PC-3 (cell line): Measurements from ENCODE around the gene RXRA. TPM values are rescaled to one million over a fixed set of nuclear protein-coding genes. Genes with fewer than 3 reads are reported as not detected.

Experiments used
- ATAC-seq: fragments of 200-7000 bp; cut with Tn5 transposase; 2 replicates; pipeline ENCODE4 v1.9.1; 2020; ENCODE audit warnings: mild to moderate bottlenecking, moderate library complexity
- BruUV-seq: library from RNA; stranded (reverse); fragments of 400-500 nt; replicated peaks from 2 replicates; lab custom pipeline; 2021; lab: Mats Ljungman, UMichigan
- CTCF ChIA-PET: fragments of 300-600 bp; sonication (Branson Sonifier 250); formaldehyde crosslinking; loops from one replicate; lab custom pipeline; 2022; ENCODE audit warnings: antibody characterized with exemption; lab: Charles Lee
- POLR2A ChIA-PET: fragments of 300-600 bp; sonication (Branson Sonifier 250); formaldehyde crosslinking; loops from one replicate; lab custom pipeline; 2022; ENCODE audit warnings: antibody characterized with exemption; ENCODE audit not compliant: unreplicated experiment; lab: Charles Lee
- DNase-seq: peaks from one replicate; pipeline ENCODE4 v3.0.0-alpha.2; 2015
- H2AFZ ChIP-seq: fragments of 300-600 bp; sonication (generic); 2 replicates; pipeline ENCODE4 v1.6.0; 2016; ENCODE audit warnings: antibody characterized with exemption, low read length
- H3F3A ChIP-seq: fragments of 300-600 bp; sonication (generic); one replicate; pipeline ENCODE4 v1.6.0; 2017; ENCODE audit warnings: antibody characterized with exemption, low read length, control low read depth, mild to moderate bottlenecking; ENCODE audit not compliant: unreplicated experiment
- H3K27ac ChIP-seq: fragments of 300-600 bp; sonication (generic); 2 replicates; pipeline ENCODE4 v1.5.1; 2016; ENCODE audit warnings: mild to moderate bottlenecking, low read length
- H3K27me3 ChIP-seq: fragments of 300-600 bp; sonication (generic); 2 replicates; pipeline ENCODE4 v1.6.1; 2016; ENCODE audit warnings: low read length, mixed read lengths
- H3K36me3 ChIP-seq: fragments of 300-600 bp; sonication (generic); 2 replicates; pipeline ENCODE4 v1.6.1; 2016; ENCODE audit warnings: low read depth, mixed run types, low read length, mixed read lengths
- H3K4me1 ChIP-seq: fragments of 300-600 bp; sonication (generic); 2 replicates; pipeline ENCODE4 v1.5.1; 2016; ENCODE audit warnings: low read length; ENCODE audit not compliant: insufficient read depth
- H3K4me2 ChIP-seq: fragments of 300-600 bp; sonication (generic); 2 replicates; pipeline ENCODE4 v1.6.0; 2016; ENCODE audit warnings: low read length
- H3K4me3 ChIP-seq: fragments of 300-600 bp; sonication (generic); 2 replicates; pipeline ENCODE4 v1.5.1; 2016; ENCODE audit warnings: mild to moderate bottlenecking, low read length, mixed read lengths
- H3K79me2 ChIP-seq: fragments of 300-600 bp; sonication (generic); 2 replicates; pipeline ENCODE4 v1.6.1; 2017; ENCODE audit warnings: low read length, mixed read lengths
- H3K9ac ChIP-seq: fragments of 300-600 bp; sonication (generic); 2 replicates; pipeline ENCODE4 v1.6.0; 2016; ENCODE audit warnings: mild to moderate bottlenecking, low read length
- H3K9me2 ChIP-seq: fragments of 300-600 bp; sonication (generic); replicated peaks from 2 replicates; pipeline ENCODE4 v1.6.1; 2016; ENCODE audit warnings: mixed run types, low read length, mixed read lengths
- H3K9me3 ChIP-seq: fragments of 300-600 bp; sonication (generic); 2 replicates; pipeline ENCODE4 v1.6.1; 2016; ENCODE audit warnings: low read length, mixed read lengths
- H4K20me1 ChIP-seq: fragments of 300-600 bp; sonication (generic); 2 replicates; pipeline ENCODE4 v1.6.1; 2016; ENCODE audit warnings: low read length, mixed read lengths
- CTCF ChIP-seq: fragments of 300-600 bp; sonication (generic); conservative IDR thresholded peaks from 2 replicates; pipeline ENCODE4 v1.5.1; 2017; ENCODE audit warnings: antibody characterized with exemption, low read depth, mild to moderate bottlenecking, low read length
- EZH2 ChIP-seq: fragments of 300-600 bp; sonication (generic); IDR thresholded peaks from one replicate; pipeline ENCODE4 v1.6.1; 2017; ENCODE audit warnings: antibody characterized with exemption, mild to moderate bottlenecking, low read length; ENCODE audit not compliant: unreplicated experiment
- EZH2phosphoT487 ChIP-seq: fragments of 300-600 bp; sonication (generic); IDR thresholded peaks from 2 replicates; pipeline ENCODE4 v1.6.1; 2018; ENCODE audit warnings: mild to moderate bottlenecking, antibody characterized with exemption, low read length, borderline replicate concordance
- intact Hi-C: fragments of 100-400 bp; cut with micrococcal nuclease; formaldehyde crosslinking; loops from 2 replicates; pipeline ENCODE4 v1.9.0; 2023
- total RNA-seq: library from RNA; depleted of rRNA; stranded (reverse); fragments of >200 nt; gene quantifications from 2 replicates; pipeline ENCODE4 v1.2.3, GENCODE V29; 2014

Gene RXRA
- total RNA-seq, 1 experiment from 2014 or later = 17.5 TPM

DNA sequence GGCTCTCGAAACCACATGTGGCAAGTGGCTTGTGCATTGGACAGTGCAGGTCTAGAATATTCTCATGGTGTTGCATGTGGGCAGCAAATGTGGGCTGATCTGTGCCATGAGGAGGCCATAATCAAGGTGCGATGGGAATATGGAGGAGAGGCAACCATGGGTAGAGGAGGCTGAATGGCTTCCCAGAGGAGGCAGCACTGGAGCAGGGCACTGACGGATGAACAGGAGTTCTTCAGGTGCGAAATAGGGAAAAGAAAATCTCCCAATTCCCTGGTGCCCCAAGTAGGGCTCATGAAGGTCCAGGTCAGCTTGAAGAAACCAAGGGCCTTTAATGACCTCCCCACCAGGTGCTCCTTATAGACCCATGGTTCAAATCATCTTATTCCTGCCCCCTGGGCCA is 126.5 kb downstream of the RXRA start:
- no peaks in the 10 kb centered on the region for H3K79me2 ChIP-seq
- no peak overlapping the region for H3K4me3 ChIP-seq
- H4K20me1 ChIP-seq = no peaks in the 10 kb centered on the region
- H3K4me1 ChIP-seq = peaks cover 13% of the 10 kb centered on the region; the same call in 1 of the 2 replicates
- intact Hi-C loops = no loop called here
- H3K9me2 ChIP-seq = no peaks in the 10 kb centered on the region
- no peak for TF ChIP-seq CTCF
- no peak for TF ChIP-seq EZH2
- no peak for TF ChIP-seq EZH2phosphoT487
- no peaks in the 10 kb centered on the region for H3K27me3 ChIP-seq
- no peak overlapping the region for H2AFZ ChIP-seq
- H3K9me3 ChIP-seq = no peaks in the 10 kb centered on the region
- no peaks in the 10 kb centered on the region for H3F3A ChIP-seq
- POLR2A ChIA-PET = no interaction called here
- CTCF ChIA-PET = no interaction called here
- H3K4me2 ChIP-seq = no peak overlapping the region
- no peak for DNase-seq
- H3K27ac ChIP-seq = no peak overlapping the region
- no peak overlapping the region for H3K9ac ChIP-seq
- H3K36me3 ChIP-seq = no peaks in the 10 kb centered on the region
- ATAC-seq = no peak
- BruUV-seq = no TSS peak

DNA sequence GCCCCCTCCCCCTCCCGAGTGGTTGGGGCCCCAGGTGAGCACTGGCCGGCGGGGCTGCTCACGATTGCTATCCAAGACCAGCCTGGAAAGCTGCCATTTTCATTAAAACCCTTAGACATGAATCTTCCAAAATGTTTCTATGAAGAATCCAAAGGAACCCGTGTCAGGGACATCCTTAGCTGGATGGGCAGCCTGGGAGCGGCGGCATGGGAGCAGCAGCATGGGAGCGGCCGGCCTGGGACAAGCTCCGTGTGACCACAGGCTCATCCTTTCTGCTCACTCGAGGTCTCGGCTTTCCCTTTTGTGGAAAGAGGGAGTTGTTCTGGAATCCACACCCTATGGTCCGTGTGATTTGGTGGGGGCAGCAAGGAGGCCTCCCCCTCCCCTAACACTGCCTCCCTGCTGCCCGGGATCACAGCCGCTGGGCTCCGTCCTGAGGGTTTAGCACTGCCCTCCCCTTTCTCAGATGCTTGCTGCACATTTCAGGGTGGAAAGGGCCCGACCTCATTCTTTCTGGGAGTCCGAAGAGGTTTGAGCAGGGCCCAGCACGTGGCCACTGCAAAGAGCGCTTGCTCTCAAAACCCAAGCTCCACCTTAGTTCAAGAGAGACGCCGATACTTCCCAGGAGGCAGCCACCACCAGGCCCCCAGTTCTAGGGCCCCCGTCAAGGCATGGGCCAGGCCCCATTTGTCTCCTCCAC is 127.7 kb downstream of the RXRA start:
- Histone ChIP-seq H3K27ac (no peak overlapping the region), H3K9me2 (no peaks in the 10 kb centered on the region), H4K20me1 (no peaks in the 10 kb centered on the region), H3F3A (no peaks in the 10 kb centered on the region), H3K79me2 (no peaks in the 10 kb centered on the region), H2AFZ (no peak overlapping the region), H3K27me3 (no peaks in the 10 kb centered on the region), H3K9me3 (no peaks in the 10 kb centered on the region), H3K4me2 (no peak overlapping the region), H3K4me3 (no peak overlapping the region), H3K4me1 (peaks cover 13% of the 10 kb centered on the region; the same call in 1 of the 2 replicates), H3K36me3 (no peaks in the 10 kb centered on the region), H3K9ac (no peak overlapping the region)
- ChIA-PET CTCF (no interaction called here), POLR2A (no interaction called here)
- BruUV-seq = no TSS peak
- no peak for DNase-seq
- ATAC-seq = no peak
- intact Hi-C loops = no loop called here
- TF ChIP-seq EZH2phosphoT487 = no peak
- no peak for TF ChIP-seq CTCF
- no peak for TF ChIP-seq EZH2

- H3K79me2 ChIP-seq = no peaks in the 10 kb centered on the region
- H3K27me3 ChIP-seq = no peaks in the 10 kb centered on the region
- H3K4me1 ChIP-seq = peaks cover 13% of the 10 kb centered on the region; the same call in 1 of the 2 replicates
- H4K20me1 ChIP-seq = no peaks in the 10 kb centered on the region
- no peak overlapping the region for H3K9ac ChIP-seq
- TF ChIP-seq EZH2phosphoT487 (no peak), CTCF (no peak)
- POLR2A ChIA-PET = no interaction called here
- H3K9me3 ChIP-seq = no peaks in the 10 kb centered on the region
- CTCF ChIA-PET = no interaction called here
- no peak overlapping the region for H3K27ac ChIP-seq
- H3K9me2 ChIP-seq = no peaks in the 10 kb centered on the region
- H3K4me3 ChIP-seq = no peak overlapping the region
- H3K36me3 ChIP-seq = no peaks in the 10 kb centered on the region
- no peak for DNase-seq
- H2AFZ ChIP-seq = no peak overlapping the region
- BruUV-seq = no TSS peak
- no peak for ATAC-seq
- no peak overlapping the region for H3K4me2 ChIP-seq
- intact Hi-C loops = no loop called here
- no peaks in the 10 kb centered on the region for H3F3A ChIP-seq
These were observed 128.2 kb downstream of the RXRA start for GRCh38 chr9:134454476-134454857.
